Neural progenitor cell (in vitro differentiated cells): ENCODE data around the gene SPTBN2.

Experiments
- EZH2 ChIP-seq: fragments of 200-600 bp; sonication (generic); IDR thresholded peaks from 2 replicates; pipeline ENCODE4 v1.6.1; 2017; ENCODE audit warnings: antibody characterized with exemption, mild to moderate bottlenecking, moderate library complexity
- EZH2phosphoT487 ChIP-seq: fragments of 200-600 bp; sonication (generic); IDR thresholded peaks from 2 replicates; pipeline ENCODE4 v1.6.1; 2017; ENCODE audit warnings: antibody characterized with exemption
- TF ChIP-seq, protein P1 (sequence below): fragments of 200-600 bp; sonication (generic); IDR thresholded peaks from 2 replicates; pipeline ENCODE4 v1.5.1; 2017; ENCODE audit warnings: antibody characterized with exemption, mild to moderate bottlenecking

- no peak for TF ChIP-seq EZH2
- TF ChIP-seq, protein P1, sequence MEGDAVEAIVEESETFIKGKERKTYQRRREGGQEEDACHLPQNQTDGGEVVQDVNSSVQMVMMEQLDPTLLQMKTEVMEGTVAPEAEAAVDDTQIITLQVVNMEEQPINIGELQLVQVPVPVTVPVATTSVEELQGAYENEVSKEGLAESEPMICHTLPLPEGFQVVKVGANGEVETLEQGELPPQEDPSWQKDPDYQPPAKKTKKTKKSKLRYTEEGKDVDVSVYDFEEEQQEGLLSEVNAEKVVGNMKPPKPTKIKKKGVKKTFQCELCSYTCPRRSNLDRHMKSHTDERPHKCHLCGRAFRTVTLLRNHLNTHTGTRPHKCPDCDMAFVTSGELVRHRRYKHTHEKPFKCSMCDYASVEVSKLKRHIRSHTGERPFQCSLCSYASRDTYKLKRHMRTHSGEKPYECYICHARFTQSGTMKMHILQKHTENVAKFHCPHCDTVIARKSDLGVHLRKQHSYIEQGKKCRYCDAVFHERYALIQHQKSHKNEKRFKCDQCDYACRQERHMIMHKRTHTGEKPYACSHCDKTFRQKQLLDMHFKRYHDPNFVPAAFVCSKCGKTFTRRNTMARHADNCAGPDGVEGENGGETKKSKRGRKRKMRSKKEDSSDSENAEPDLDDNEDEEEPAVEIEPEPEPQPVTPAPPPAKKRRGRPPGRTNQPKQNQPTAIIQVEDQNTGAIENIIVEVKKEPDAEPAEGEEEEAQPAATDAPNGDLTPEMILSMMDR: no peak
- TF ChIP-seq EZH2phosphoT487: no peak
Observed at GRCh38 chr11:66694056-66694410, 35.0 kb downstream of the SPTBN2 start.
